HG03280 (cell line): ENCODE data around the gene GNAZ.

Source experiments
- ATAC-seq: cut with Tn5 transposase; IDR thresholded peaks from one replicate; pipeline ENCODE4 v1.9.1; 2021; ENCODE audit warnings: mild to moderate bottlenecking, moderate library complexity; ENCODE audit not compliant: unreplicated experiment

Gene GNAZ

DNA sequence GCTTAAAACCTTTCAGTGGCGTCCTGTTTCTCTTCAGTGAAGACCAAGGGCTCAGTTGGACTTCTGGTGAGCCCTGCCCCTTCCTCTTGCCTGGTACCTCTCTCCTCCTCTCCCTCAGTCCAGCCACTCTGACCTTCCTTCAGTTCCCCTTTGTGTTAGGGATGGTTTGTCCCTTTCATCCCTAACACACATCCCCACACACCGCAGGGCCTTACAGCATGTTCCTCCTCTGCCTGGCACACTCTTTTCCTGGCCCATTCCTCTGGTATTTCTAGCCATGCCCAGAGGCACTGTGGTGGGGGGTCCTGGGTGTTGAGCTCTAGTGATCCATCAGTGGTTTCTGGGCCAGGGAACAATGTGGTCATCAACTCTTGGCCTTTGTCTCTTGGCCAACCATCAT lies 21.4 kb downstream of the GNAZ start:
- no peak for ATAC-seq

DNA sequence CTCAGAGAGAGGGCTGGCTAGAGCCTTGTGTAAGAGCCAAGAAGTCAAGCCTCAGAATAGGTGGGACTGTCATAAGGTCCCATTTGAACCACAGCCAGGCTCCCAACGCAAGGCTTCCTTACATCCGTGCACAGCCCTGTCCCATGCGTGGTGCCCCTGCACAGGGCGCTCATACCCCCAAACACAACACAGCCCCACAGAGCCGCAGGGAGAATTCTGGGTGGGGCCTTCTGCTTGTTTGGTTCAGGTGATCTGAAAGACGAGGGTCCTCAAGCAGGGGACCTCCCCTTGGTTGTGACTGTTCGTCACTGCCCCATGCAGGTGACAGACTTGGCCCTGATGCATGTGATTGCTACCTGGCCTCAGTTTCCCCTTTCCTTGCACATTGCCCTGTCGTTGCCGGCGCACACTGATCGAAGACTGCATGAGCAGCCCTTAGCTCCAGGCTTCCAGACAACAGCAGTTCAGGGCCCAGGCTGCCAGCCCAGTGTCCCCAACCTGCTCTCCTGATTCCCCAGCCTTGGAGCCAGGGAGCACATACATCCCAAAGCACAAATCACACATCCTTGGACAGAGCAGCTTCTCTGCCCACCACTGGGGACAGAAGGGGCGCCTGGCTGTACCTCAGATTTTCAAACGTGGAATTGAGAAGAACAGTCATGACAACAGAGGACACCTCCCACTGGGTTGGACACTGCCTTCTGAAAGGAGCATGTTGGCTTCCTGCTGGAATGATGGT lies 22.1 kb downstream of the GNAZ start:
- ATAC-seq = no peak

DNA sequence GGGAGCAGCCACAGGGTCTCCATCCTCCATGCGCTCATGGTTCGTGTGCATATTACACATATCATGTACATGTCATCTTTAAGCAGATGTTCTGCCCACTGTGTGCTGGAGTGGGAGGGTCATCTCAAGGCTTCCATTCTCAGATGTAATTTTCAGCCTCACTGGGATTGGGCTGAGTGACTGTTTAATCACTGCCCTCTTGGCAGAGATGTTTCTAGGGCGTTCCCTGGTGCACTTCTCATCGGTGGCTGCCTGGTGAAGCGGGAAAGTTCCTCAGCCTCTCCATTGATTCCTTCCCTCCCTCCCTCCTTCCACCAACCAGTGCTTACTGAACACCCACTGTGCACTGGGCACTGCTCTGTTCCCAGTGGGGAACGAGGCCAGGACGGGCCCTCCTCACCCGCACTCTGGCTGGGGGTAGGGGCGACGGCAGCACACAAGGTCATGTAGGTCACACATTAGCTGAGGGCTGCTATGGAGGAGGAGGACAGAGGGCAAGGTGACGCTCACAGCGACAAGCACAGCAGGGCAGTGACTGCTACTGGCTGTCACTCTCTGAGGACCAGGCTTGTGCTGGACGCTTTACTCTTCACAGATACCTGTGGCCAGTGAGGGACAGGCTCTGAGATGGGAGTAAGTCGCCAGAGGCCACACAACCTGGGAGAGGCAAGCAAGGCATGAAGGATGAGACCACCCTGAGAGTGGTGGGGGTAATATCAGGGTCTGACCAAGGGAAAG lies 22.9 kb downstream of the GNAZ start:
- ATAC-seq = no peak

DNA sequence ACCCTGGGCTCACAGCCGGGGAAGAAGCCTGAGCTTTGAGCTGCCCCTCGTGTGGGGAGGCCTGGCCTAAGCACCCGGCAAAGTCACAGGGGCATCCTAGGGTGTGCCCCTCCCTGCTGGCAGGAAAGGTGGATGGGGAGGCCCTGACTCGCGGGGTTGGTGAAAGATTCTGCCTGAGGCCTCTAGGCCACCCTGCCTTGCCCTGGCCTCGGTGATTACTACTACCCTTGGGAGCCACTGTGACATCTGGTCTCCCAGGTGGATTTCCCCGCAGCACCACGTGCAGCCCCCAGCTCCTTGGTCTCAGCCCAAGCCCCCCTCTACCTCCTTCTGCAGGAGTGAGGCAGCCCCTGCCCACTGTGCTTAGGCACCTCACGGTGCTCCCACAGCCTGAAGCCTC lies 23.9 kb downstream of the GNAZ start:
- ATAC-seq = no peak

DNA sequence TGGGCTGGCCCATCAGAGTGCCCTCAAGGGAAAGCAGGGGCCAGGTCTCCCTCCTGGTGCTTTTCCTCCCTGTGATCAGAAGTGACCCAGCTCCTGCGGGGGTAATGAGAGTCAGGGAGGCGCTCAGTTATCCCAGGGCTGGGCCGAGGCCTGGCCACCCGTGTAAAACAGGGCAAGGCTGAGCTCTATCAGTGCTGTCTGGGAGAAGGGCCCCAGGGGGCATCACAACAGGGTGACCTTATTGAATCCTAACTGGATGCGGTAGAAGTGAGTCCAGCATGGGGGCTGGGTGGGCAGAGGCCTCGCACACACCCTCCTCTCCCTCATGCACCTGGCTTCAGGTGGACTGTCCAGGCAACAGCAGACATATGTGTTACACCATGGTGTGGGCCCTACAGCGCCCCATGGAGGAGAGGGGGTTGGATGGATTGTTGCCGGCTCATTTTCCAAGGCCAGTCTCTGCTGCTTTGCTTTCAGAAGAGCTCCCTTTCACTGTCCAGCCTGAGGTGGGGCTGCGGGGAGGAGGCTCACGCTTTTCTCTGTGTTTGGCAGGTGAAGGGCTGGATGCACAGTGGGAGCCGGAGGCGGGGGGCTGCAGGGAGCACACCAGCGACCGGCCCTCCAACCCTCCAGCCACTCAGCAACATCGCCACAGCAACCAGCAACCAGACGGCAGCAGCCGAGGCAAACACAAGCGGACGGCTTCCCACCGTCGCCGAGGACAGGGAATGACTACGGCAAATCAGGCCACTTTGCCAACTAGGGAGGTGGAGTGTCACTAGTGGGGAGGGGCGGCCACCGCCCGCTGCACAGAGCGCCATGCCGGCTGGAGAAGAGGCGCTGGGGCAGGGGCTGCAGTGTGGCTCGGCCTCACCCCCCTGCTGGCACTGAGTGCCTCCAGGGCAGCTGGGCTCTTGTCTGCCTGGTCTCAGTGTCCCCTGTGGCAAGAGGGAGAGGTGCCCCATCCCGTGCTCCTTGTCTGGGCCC lies 24.7 kb downstream of the GNAZ start:
- no peak for ATAC-seq

DNA sequence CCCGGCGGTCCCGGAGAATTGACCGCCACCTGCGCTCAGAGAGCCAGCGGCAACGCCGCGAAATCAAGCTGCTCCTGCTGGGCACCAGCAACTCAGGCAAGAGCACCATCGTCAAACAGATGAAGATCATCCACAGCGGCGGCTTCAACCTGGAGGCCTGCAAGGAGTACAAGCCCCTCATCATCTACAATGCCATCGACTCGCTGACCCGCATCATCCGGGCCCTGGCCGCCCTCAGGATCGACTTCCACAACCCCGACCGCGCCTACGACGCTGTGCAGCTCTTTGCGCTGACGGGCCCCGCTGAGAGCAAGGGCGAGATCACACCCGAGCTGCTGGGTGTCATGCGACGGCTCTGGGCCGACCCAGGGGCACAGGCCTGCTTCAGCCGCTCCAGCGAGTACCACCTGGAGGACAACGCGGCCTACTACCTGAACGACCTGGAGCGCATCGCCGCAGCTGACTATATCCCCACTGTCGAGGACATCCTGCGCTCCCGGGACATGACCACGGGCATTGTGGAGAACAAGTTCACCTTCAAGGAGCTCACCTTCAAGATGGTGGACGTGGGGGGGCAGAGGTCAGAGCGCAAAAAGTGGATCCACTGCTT lies 25.5 kb downstream of the GNAZ start:
- no peak for ATAC-seq

DNA sequence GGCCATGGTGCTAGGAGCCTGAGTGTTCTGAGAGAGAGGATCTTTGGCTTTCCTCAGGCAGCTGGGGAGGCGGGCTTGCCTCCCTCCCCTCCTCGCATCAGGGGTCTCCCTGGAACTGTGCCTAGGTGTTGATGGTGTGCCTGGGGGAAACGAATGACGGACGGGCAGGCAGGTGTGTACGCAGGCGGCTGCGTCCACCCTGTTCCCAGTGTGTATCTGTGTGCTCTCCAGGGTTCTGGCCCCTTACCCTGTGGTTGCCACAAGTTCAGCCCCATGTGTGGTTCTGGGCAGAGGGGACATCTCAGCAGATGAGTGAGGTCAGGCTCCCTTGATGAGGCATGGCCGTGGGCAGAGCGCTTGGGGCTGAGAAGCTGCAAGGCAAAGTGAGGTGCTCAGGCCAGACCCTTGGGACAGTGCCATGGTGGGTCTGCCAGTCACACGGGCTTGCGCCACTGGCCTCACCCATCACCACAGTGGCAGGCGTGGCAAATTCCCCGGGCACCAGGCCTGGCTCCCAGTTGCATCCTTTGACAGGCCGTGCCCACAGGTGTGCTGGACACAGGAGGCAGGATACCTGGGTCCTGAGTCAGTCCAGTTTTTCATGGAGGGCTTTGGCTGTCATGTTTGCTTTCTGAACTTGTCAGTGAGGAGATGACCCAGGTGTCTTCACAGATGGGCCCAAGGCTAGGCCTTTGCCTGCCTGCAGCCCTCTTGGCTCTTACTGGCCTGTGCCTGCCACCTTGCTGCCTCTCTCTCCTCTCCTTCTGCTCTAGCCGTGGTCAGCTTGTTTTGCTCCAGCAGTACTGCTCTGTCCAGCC lies 27.3 kb downstream of the GNAZ start:
- no peak for ATAC-seq

DNA sequence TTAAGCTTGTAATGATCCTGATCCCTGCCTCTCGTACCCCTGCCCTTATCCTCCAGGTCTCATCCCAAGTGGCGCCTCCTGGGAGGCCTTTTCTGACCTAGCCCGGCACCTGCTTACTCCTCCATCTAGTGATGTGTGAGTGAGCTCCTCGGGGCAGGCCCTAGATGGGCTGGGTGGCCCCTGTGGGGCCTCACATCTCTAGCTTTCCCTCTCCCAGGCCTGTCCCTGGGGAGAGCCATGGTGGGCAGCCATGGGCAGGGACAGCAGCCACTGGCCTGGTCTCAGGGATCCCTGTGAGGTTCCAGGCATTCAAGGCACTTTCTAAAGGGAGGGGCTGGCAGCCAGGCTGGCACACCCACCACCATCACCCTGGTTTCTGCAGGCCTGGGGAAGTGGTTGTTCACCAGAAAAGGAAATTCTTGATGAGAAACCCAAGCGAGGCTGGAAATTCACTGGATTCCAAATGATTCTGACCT lies 27.9 kb downstream of the GNAZ start:
- no peak for ATAC-seq

DNA sequence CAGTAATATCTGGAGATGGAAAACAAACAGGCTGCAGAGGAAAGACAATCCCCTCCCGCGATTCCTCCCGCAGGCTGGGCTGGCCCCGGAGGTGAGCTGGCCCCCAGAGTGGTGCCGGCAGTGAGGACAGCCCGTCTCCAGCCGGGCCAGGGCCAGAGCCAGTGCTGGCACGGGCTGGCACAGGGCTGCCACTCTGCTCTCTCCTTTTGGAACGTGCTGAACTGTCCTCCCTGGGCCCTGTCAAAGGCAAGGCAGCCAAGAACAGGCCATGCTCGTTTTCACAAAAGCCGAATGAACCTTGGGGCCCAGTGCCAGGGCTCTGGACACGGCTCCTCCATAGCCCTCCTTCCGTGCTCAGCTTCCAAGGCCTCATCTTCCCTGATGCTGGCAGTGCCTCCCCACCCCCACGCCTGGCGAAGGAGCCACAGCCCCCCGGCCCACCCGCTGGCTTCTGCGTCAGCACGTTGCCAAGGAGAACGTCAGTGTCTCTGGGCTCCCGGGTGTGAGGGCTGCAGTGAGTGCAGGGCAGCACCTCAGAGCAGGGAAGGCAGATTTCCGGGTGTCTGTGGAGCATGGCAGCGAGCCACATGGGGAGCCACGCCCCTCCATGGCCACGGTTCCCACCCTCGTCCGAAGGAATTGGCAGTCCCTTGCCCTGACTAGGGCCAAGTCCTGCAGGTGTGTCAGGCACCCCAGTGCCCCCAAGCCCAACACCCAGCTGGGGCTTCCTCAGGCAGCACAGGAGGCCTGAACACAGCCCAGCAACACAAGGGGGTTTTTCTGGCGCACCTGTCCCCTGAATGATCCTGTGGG lies 28.6 kb downstream of the GNAZ start:
- ATAC-seq = no peak

DNA sequence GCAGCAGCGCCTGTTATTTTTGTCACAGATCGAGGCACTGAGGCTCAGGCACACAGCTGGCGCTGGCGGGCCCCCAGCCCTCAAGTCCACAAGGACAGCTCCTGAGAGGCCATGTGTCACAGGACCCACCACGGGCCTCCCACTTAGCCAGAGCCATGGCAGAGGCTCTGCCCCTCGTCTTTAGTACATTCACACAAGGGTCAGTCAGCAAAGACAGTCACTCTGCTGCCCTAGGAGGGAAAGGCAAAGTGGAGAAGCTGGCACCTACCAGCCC lies 29.1 kb downstream of the GNAZ start:
- no peak for ATAC-seq

DNA sequence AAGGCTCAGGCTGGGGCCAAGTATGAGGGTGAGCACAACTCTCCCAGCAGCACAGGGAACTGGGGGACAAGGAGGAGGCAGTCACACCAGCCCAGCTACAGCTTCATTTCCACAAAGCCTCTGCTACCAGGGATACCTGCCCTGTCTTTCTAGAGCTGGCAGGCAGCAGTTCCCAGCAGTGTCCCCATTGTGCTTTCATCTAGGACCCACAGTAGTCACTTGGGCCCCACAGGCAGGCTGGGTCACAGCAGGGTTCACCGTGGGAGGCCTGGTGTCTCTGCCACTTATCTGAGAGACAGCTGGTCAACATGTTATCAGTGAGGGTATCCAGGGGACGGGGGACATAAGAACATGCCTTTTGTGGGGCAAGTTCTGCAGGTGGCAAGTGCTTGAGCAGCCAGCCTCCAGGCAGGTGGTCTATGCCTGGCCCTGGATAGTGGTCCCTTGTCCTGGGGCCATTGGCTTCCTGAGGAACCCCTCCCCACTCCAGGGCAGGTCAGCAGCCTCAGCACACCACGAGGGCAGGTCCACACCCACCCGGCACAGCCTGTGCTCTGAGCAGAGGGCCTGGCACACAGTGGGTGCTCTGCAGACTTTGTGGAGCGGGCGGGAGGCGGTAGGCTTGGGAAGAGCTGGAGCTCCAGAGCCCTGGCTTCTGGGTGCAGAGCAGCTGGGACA lies 29.9 kb downstream of the GNAZ start:
- ATAC-seq = no peak

DNA sequence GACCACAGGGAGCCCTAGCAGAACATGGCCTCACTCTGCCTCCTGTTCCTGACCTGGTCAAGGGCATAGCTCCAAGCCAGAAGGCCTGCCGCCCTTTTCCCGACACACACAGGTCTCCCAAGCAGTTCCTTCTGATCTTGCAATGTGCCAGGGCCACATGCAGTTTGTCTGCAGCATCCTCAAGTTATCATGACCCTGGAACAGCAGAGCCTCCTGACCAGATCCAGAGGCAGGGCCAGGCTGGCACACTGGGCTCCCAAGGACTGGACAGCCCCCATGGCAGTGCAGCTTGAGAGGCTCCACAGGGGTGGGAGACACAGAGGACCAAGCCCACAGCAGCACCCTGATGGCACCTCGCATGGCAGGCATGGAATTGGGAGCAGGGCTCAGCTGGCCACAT lies 31.2 kb downstream of the GNAZ start:
- no peak for ATAC-seq

DNA sequence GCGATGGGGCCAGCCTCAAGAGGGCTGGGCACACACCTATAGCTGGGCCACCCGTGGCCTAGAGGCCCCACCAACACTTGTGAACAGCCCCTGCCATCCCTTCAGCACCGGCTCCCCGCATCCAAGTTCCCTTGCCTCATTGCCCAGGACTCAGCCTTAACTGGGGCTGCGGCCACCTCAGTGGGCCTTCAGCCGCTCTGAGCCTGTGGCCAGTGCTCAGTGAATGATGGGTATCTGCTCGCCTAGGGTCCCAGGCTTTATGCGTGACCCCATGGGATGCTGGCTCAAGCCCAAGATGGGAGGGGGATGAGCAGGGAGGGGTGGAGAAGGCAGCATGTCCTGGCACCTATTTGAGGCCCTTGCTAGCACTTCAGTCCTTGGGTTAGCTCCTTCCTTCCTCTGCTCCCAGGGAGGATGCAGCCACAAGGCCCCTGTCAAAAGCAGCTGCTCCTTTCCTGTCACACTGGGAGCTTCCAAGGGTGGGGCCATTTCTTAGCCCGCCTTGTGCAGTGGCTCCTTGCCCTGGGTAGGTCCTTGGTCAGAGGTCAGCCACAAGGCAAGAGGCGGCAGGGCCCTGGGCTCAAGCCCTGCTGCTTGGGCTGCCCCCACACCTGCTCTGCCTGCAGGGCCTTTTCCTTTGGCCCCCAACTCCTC lies 31.8 kb downstream of the GNAZ start:
- no peak for ATAC-seq

DNA sequence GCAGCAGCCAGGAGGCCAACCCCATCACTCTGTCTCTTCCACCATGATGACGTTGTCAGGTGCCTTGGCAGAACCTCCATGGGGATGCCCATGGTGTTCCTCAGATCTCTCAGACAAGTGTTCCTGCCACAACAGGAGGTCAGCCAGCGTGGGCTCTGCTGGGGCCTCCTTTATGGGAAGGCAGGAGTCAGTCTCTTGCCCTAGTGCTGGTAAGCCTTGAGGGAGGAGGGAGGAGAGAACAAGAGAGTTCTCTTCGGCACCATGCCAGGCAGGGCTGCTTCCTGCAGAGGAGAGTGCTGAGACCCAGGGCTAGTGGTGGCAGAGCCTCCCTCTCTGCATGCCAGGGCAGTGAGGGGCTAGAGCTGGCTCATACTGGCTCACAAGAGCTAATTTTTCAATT lies 32.5 kb downstream of the GNAZ start:
- no peak for ATAC-seq

DNA sequence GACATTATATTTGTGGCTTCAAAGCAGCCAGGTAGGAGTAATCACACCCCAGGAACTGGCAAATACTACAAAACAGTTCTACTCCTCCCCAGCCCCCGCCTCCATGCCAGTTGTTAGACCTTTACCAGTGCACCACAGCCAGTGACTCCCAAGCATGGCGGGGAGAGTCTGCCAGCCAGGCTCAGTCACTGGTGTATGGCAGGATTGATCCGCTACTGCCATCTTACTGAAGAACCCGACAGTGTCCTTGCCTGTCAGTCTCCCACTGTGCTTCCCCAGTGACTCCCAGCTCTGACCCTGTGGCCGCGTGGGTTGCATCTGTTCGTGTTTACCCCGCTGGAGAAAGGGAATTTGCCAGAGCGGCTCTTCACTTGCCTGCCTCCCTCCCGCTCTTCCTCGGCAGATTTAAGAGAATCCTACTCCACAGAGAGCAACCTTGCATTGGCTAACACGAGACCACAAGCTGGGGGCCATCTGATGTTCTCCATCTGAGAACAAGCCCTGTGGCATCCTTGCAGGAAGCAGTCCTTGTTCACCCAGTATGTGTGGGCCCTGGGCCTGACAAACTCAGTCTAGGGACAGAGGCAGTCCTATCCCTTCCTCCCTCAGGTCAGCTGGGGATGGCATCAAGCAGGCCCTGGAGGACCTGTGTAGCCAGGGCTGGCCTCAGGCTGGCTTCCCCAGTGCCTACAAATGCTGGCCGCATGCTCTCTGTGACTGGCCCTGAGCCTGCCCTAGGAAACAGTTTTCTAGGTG lies 33.1 kb downstream of the GNAZ start:
- ATAC-seq = no peak

DNA sequence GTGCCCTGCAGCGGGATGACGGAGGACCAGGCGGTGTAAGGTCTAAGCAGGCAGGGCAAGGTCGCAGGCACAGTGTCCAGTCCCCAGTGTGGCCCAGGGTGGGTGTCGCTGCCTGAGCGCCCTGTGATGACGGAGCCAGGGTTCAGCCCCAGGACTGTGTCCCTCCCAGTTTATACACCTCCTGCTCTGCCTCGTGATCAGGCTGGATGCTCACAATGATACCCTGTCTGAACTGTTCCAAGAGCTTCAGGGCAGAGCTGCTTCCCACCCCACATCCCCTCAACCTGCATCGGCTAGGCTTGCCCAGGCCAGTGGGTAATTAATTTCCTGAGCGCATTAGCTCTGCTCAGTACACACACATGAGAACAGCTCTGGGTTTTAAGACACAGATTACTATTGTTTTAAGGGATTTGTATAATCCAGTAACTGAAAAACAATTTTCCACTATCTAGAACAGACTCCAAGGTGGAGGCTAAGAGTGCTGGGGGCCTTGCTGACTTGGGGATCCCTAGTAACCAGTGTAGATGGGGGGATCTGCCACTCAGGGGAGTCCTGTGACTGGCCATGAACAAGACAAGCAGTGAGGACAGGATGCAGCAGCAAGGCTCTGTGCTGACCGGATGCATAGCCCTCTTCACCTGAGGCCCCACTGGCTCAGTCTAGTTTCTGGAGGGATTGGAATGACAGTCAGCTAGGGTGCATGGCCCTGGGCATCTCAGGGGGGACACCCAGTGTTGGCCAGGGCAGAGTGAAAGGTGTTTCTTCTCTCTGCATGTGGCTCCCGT lies 34.1 kb downstream of the GNAZ start:
- ATAC-seq = no peak

DNA sequence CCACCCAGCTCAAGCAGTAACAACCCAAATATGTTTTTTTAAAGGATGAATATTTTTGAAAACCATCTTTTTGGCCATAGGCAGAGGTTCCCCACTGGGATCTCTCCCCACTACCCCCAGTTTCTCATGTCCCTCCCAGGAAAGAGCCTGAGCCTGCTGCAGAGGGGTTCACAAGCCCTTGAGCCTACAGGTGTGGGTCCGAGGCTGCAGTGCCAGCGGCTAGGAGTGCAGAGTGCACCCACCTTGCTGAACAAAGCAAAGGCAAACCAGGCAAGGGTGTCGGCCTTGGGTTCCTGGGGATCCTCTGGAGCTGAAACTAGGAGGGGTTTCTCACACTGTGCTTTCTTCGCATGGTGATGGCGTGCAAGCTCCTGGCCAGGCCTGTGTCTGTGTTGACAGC lies 35.0 kb downstream of the GNAZ start:
- ATAC-seq = no peak
